Esophagus squamous epithelium (tissue), 4 donors: ENCODE results near the gene C1orf21.

Experiments used
- CTCF ChIP-seq, 6 experiments: fragments of 450-650 bp in 4 of 6; fragments of 200-600 bp in 2 of 6; sonication (generic) in 2 of 6; IDR thresholded peaks; one replicate each; pipeline ENCODE4 v1.5.1; 2016 to 2019; ENCODE audit warnings: antibody characterized with exemption in 6 of 6, mild to moderate bottlenecking in 4 of 6, moderate library complexity in 4 of 6
- POLR2A ChIP-seq, 4 donors: fragments of 450-650 bp; IDR thresholded peaks; one replicate each; pipeline ENCODE4 v1.6.1; 2017; ENCODE audit warnings: antibody characterized with exemption in 4 of 4, mild to moderate bottlenecking in 4 of 4, moderate library complexity in 3 of 4

GRCh38 chr1:184472136-184472535, 85.3 kb downstream of the C1orf21 start:
- TF ChIP-seq CTCF (IDR thresholded peaks at IDR 0.05) = no peak
- TF ChIP-seq POLR2A (IDR thresholded peaks at IDR 0.05) = no peak
